Urothelium cell line (cell line): ENCODE measurements around the gene STBD1.
"Not testable (repeated sequence)": the region's sequence is repeated elsewhere in the genome, so short reads cannot be mapped to it uniquely, and the experiment has no call there.

Source experiments
- DNase-seq: peaks from one replicate; pipeline ENCODE4 v3.0.0; 2011; ENCODE audit warnings: low spot score, mixed read lengths
- FAIRE-seq: peaks from 2 replicates; lab custom pipeline; 2011; peaks lifted over from hg19 to GRCh38; lab: Jason Lieb, UNC

Gene STBD1

DNA sequence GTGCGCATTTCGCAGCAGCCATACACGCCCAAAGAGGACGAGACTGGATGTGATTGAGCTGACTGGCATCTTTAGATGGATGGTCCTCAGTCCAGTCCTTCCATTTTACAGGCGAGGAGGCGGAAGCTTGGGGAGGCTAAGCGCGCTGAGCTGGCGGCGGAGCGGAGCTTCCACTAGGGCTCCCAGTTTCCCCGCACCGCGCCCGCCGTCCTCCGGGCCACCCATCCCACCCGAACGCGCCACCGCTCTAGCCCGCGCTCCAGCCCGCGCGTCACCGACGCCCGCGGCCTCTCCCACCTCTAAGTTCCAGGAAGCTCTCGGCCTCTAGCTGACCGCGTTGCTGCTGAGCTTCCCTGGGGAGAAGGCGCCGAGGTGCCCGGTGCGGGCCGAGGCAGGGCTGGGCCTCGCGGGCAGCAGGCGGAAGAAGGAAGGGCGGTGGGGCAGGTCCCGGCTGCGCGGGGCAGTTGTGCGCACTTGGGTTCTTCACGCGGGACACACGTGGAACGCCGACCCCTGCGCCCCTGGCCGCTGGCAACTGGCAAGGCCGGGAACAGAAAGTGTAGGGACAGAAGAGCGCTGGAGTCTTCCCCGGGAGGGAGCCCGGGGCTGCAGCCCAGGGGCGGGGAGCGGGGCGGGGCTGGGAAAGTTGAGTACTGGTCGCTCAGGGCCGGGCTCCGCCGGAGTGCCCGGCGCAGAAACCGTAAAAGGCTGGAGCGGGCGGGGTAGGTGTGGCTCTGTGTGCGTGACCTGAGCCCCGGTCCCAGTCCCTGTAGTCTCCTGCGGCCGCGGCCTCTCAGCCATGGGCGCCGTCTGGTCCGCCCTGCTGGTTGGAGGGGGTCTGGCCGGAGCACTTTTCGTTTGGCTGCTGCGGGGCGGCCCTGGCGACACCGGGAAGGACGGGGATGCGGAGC, at the start of gene STBD1:
Gene STBD1, plus strand, starts transcription at position 763 of the 911 bp plus-strand sequence. Its CDS starts 37 bp downstream, at position 800.
- FAIRE-seq (peak; percentile 37), DNase-seq (peak; percentile 79)

DNA sequence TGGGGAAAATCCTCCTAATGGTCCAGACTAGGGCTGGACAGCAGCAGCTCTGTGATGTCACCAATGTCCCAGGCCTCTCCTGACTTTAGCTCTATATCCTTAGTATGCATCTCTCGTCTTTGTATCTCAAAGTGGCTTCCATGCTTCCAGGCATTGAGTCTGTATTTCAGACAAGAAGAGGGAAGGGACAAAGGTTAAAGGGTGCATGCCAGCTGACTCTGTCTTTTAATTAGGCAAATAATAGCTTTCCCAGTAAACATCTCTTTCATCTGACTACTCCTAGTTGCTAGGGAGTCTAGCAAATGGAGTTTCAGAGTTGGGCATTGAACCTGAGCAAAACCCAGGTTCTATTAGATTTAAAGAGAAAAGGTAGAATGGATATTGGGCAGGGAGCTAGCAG, 49.6 kb upstream of the STBD1 start:
- no peak for DNase-seq
- no peak for FAIRE-seq

DNA sequence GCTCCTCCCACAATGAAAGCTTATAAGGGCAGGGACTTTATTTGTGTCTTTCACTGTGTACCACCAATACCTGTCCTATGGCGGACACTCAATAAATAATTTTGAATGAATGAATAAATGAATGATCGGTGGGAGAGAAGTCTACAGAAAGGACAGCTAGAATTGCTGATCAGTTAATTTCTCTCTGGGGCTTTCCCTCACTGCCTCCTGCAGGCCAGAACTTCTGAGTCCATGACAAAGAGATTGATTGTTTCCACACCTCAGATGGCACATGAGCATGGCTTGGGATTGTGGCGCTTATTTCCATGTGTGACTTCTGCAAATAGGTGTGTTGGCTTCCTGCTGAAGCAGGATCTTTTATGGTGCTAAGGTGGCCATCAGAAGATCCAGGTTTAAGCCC, 48.7 kb upstream of the STBD1 start:
- FAIRE-seq: no peak
- DNase-seq: no peak

DNA sequence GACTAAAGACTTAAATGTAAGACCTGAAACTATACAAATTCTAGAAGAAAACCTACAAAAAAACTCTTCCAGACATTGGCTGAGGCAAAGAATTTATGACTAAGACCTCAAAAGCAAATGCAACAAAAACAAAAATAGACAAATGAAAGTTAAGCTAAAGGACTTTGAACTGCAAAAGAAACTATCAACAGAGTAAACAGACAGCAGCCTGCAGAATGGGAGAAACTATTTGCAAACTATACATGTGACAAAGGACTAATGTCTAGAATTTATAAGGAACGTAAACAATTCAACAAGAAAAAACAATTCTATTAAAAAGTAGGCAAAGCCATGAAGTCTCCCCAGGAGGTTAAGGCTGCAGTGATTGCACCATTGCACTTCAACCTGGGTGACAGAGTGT, 46.0 kb upstream of the STBD1 start:
- FAIRE-seq: no peak
- no peak for DNase-seq

DNA sequence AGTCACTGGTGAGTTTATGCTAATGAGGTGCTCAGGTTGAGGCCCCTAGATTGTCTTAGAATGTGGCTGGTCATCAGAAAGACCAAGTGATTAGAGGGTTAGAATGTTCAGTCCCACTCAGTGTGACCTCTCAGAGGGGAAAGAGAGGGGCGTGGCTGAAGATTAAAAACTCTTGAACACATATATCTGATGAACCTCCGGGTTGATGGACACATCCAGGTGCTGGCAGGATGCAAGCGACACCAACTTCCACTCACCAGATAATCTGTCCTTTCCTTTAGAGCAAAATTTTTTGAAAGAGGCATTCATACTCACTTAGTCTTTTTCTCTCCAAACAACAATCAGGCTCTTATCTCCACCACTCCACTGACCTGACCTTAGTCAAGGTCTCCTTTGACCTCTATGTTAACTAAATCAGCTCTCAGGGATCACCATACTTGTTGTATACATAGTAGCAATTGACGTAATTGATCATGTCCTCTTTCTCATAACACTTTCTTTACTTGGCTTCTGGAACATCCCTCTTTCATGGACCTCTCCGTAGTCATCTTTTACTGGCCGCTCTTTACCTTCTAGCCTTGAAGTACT, 40.8 kb upstream of the STBD1 start:
- FAIRE-seq (no peak), DNase-seq (no peak)

DNA sequence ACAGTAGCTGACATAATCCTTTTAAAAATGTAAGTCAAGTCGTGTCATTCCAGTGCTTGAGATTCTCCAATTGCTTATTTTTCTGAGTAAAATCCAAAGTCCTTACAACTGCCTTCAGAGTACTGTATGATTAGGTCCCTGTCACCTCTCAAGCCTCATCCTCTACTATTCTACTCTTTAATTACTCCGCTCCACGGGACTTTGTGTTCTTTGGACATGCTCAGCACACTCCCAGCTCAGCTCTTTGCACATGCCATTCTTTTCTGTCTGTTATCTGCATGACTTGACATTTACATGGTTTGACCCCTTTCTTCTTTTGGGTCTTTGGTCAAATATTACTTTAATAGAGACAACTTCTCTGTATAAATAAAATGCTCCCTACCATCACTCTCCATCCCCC, 39.9 kb upstream of the STBD1 start:
- DNase-seq: no peak
- FAIRE-seq: no peak

DNA sequence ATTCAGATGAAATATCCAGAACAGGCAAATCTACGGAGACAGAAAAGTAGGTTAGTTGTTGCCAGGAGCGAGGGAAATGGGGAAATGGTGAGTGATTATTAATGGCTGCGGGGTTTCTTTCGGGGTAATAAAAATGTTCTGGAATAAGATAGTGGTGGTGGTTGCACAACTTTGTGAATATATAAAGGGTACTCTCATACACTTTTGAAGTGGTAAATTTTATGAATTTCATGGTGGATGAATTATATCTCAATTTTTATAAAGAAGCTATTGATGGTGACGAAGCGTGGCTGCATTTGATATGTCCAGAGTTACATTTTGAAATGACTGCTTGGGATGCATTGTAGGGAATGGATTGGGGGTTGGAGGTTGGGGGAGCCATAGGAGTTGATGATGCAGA, 38.7 kb upstream of the STBD1 start:
- DNase-seq (no peak), FAIRE-seq (no peak)

DNA sequence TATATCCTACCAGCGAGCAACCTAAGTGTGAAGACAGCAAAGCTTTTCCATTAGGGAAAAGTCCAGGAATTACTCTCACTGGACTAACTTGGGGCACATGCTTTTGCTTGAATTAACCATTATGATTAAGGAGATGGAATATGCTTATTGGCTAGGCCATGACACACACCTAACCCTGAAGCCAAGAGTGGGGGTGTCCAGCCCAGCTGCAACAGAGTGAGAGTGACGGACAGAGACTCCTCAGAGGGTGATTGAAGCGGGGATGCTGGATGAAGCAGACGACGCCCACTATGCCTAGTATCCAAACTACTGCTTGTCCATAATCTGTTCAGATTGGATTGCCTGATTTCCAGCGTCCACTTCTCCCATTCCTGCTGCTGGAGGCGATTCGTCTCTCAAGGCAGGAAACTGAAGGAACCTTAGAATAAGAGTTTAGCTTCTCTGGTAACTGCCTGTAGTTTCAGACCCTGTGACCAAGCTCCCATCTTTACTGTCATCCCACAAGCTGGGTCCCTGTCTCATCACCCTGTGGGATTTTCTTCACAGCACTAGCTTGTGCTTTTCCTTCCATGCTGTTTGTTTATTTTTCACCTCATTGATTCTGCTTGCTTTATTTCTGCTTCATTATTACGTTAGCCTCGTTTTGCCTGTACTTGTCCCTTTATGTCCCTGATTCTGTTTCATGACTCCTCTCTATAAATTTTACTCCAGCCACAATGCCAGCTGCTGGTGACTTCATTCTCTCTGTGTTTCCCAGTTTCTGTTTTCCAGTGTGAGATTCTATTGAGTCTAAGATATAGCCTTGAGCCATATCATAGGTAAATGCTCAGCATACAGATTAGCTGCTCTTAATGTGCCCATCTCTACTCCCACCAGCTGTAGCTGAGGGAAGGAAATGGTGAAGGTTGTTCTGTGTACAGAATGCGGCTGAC, 36.0 kb upstream of the STBD1 start:
- no peak for DNase-seq
- FAIRE-seq: no peak

DNA sequence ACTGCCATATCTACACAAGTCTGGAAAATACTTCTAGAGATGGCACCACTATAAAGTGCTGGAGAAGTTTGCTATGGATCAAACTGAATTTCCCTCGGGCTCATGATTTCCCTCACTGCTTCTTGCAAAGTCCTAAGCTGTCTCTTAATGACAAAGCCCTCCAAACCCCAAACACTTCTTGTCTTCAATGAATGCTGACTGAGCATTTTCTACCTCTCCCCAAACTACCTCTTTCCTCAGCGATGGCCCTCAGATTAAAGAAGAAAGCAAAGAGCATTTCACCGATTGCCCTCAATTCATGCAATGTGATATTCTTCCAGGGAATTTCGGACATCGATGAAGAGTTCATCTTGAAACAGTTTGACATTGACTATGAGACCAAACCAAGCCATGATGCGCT, 35.3 kb upstream of the STBD1 start:
- DNase-seq (no peak), FAIRE-seq (no peak)

DNA sequence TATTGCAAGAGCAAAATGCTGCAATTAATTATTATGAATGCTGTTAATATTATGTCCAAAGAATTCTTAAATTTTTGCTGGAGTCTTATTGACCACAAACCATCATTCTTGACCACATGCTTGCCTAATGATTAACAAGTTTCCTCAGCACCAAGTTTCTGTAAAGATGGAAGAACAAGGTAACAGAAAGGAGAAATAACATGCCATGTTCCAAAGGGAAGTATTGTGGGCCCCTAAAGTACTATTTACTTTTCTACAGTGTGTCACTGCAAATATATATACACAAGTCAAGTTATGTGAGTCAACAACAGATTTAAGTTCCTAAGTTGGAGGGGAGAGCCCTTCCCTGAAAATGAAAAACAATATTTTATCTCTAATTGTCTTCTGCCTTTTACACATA, 34.5 kb upstream of the STBD1 start:
- no peak for FAIRE-seq
- no peak for DNase-seq

DNA sequence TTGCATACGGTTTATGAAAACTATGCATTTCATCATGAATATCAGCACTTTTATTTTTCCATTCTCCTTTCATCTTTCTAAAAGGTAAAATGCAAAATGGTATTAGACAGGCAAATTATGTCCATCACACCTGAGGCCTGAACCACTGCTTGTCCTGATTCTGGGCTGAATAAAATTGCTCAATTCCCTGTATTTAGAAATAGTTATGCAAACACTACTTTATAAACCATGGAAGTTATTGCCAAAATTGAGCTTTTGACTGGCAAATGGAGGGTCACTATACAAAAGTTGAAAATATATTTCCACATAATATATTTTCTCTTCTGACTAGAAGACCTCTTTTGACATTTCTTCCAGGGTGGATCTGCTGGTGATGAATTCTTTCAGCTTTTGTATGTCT, 34.0 kb upstream of the STBD1 start:
- no peak for FAIRE-seq
- no peak for DNase-seq

DNA sequence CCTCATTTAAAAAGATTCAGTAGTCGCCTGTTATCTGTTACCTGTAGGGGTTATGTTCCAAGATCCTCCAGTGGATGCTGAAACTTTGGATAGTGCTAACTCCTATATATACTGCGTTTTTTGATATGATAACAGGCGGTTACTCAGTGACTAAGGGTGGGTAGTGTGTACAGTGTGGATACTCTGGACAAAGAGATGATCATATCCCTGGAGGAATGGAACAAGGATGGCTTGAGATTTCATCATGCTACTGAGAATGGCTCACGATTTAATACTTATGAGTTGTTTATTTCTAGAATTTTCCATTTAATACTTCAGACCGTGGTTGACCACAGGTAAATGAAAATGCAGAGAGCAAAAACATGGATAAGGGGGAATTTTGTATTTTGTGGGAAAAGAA, 33.5 kb upstream of the STBD1 start:
- no peak for FAIRE-seq
- no peak for DNase-seq

DNA sequence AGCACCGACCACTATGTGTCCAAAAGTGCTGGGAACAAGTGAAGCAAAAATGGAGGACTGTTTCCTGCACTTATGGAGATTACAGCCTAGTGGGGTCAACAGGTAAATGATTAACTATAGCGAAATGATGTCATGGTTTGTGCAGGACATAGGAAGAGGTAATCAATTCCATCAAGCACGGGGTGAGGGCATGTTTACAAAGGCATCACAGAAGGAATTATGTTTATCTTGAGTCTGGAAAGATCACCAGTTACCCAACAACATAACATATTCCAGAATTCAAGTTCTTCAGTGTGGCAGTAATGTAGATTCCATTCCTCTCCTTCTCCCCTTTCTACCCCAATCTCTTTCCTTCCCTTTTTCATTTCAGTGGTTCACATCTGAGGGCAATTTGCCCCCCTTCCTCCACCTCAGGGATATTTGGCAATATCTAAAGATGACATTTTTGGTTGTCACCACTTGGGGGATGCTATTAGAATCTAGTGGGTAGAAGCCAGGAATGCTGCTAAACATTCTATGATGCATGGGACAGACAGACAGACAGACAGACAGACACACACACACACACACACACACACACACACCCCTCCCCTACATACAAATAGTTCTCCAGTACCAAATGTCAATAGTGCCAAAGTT, 30.9 kb upstream of the STBD1 start:
- DNase-seq (no peak), FAIRE-seq (no peak)

DNA sequence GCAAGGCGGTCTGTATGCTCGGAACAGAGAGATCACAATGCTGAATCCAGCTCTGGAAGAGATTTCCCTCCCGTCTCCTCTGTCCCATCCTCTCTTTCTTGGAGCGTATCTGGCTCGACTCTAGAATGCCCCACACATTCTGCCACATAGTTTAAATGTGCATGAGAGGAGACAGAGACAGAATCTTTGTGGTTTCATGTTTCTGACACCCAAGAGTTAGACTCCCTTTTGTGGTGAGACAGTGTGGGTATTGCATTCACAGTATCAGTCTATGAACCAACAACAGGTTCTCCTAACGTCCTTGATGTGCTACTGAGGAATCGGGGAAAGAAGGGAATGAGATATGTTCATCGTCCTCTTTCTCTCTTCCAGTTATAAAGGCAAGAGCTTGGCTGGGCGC, 29.7 kb upstream of the STBD1 start:
- FAIRE-seq (no peak), DNase-seq (no peak)

DNA sequence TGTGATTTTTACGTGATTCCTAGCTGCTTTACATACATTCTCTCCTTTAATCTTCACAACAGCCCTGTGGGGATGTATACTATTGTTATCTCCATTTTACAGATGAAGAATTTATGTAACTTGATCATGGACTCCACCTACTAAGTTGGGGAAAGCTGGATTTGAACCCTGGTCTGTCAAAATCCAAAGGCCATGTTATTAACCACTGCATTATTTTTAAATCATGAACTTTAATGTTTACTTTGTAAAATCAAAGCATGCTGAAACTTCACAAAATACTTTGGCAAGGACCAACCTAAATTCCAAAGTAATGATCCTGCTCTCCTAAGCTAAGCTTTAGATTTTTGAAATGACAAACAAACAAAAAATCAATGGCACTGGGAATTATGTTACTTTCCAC, 28.9 kb upstream of the STBD1 start:
- no peak for DNase-seq
- no peak for FAIRE-seq

DNA sequence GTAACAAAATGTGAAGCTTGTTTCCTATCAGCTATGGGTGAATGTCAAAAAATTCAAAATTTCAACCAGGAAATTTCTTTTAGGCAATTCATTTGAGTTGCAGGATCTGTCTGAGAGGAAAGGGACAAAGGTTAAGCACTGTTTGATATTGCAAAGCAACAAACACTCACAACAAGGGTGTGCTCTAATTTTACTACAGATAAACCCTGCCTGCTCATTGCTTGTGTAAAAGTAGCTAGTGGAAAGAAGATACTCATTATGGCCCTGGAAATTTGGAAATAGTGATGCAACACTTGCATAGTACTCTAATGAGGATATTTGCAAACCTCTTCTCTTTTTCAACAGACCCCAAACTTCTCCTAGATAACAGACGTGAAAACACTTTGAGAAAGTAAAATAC, 27.9 kb upstream of the STBD1 start:
- FAIRE-seq (no peak), DNase-seq (no peak)

DNA sequence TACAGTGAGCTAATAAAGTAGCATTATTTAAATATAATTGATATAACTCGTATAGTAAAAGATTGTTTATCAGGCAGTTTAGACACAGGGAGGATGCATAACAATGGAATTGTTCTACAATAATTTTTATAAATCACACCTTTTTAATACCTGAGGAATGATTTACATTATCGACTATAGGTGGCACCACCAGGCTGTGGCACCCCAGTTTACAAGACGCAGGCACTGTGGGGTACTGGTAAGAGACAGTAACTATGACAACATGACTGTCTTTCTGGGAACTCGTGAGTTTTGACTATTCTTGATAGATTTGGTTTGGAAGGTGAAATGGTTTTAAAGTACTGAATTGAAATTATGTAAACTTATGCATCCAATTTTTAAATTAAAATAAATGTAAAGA, 27.1 kb upstream of the STBD1 start:
- DNase-seq (no peak), FAIRE-seq (no peak)

DNA sequence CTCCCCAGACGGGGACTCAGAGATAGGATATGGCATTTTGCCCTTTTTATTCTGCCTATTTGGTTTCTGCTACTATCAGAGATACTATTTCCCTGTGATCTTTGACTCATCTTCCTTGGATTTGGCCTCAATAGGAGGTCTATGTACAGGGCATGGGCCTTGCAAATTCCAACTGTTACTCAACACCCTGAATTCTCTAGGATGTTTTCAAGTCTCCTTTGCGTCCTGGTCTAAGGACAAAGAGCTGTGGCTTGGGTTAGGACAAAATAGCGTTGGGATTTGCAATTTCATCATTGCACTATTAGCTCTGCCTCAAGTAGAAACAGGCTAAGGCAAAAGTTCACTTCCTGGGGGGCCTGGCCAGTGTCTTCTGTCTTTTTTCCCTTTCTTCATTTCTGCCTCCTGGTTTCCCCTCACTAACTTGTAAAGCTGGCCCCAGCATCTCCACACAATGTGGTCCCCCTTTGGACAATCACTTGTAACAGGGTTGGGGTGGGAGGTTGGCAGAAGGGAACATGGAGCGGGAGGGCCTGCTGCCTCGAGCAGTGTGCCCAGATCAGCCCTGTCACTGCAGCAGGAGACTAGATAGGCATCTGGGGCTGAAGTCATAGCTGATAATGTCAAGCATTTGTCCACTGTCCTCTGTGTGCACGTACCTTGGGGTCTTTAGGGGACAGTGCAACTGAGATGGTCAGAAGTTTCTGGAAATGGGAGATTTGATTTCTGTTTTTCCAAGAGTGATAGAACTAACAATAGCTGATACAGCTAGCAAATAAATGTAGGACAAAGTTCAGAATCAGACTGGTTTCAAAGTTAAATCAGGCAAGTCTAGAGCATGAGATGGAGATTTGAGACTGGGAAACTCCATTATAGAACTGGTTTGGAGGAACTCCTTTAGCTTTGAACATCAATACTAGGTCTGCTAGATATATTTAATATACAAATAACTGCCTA, 25.8 kb upstream of the STBD1 start:
- DNase-seq (no peak), FAIRE-seq (no peak)

DNA sequence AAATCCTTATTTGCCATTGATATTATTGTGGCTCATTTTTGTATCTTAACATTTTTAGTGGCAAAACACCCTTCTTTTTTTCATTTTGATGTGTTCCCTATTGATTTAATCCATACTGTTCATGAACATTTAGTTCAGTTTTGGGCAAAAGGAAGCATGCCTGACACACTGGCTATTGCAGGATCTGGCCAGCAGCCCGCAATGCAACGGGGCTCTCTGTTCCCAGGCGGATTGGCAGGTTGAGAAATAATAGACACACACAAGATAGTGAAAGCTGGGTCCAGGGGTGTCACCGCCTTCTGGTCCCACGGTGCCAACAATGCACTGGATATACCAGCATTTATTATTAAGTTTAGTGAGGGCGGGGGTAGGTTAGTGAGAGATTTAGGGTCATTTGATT, 24.9 kb upstream of the STBD1 start:
- FAIRE-seq: not testable (repeated sequence)

More for the DNA sequence above, 24.9 kb upstream of the STBD1 start:
- not testable (repeated sequence) for DNase-seq
